GM12878 (cell line): ENCODE data around the gene PLEKHA1. TPM values are rescaled to one million over a fixed set of nuclear protein-coding genes. Genes with fewer than 3 reads are reported as not detected.

Experiments used
- ATAC-seq: fragments of 200-7000 bp; cut with Tn5 transposase; 3 replicates; pipeline ENCODE4 v1.9.1; 2020; ENCODE audit warnings: mild to moderate bottlenecking, moderate library complexity
- BruUV-seq: library from RNA; stranded (reverse); fragments of 400-500 nt; replicated peaks from 2 replicates; lab custom pipeline; 2021; lab: Mats Ljungman, UMichigan
- CTCF ChIA-PET: fragments of 300-600 bp; sonication (Branson Sonifier 250); formaldehyde crosslinking; extraction: SDS; loops from one replicate; lab custom pipeline; 2021; ENCODE audit warnings: inconsistent platforms; lab: Yijun Ruan, JAX
- POLR2A ChIA-PET: fragments of 350-600 bp; formaldehyde crosslinking; extraction: SDS; loops from one replicate; lab custom pipeline; 2021; ENCODE audit warnings: inconsistent platforms; lab: Charles Lee
- RAD21 ChIA-PET: fragments of 300-600 bp; sonication (Branson Sonifier 250); formaldehyde crosslinking; loops from one replicate; lab custom pipeline; 2023; ENCODE audit warnings: antibody characterized with exemption; ENCODE audit not compliant: unreplicated experiment; lab: Charles Lee
- SMC1A ChIA-PET: fragments of 300-600 bp; sonication (Branson Sonifier 250); formaldehyde crosslinking; loops from one replicate; lab custom pipeline; 2023; ENCODE audit not compliant: unreplicated experiment, uncharacterized antibody; lab: Charles Lee
- DNase-seq: peaks from one replicate; pipeline ENCODE4 v3.0.0-alpha.2; 2011; ENCODE audit warnings: low read depth, low spot score
- FAIRE-seq: peaks from 3 replicates; lab custom pipeline; 2011; peaks lifted over from hg19 to GRCh38; lab: Jason Lieb, UNC
- H2AFZ ChIP-seq: 2 replicates; pipeline ENCODE4 v1.6.0; 2011; ENCODE audit warnings: low read depth, low read length, control low read depth; ENCODE audit not compliant: control insufficient read depth
- H3K27ac ChIP-seq: 2 replicates; pipeline ENCODE4 v1.5.1; 2011; ENCODE audit warnings: control low read depth; ENCODE audit not compliant: control insufficient read depth, insufficient read depth
- H3K27me3 ChIP-seq, 2 experiments: replicated peaks in 1 of 2; 2 replicates each; pipeline versions ENCODE4 v1.6.0 to v1.6.1; 2011; ENCODE audit warnings: low read length in 1 of 2; ENCODE audit not compliant: control insufficient read depth in 2 of 2, insufficient read depth in 2 of 2
- H3K36me3 ChIP-seq, 2 experiments: 2 replicates each; pipeline ENCODE4 v1.5.1; 2011; ENCODE audit warnings: low read length in 1 of 2; ENCODE audit not compliant: control insufficient read depth in 2 of 2, insufficient read depth in 2 of 2
- H3K4me1 ChIP-seq: 2 replicates; pipeline ENCODE4 v1.6.1; 2011; ENCODE audit warnings: mild to moderate bottlenecking, low read length, moderate library complexity, mixed read lengths; ENCODE audit not compliant: control insufficient read depth, insufficient read depth
- H3K4me2 ChIP-seq: 2 replicates; pipeline ENCODE4 v1.6.0; 2011; ENCODE audit warnings: control low read depth; ENCODE audit not compliant: control insufficient read depth, insufficient read depth
- H3K4me3 ChIP-seq: fragments of 200-600 bp; sonication (generic); 2 replicates; pipeline ENCODE4 v1.5.1; 2016
- H3K79me2 ChIP-seq: 2 replicates; pipeline ENCODE4 v1.6.0; 2011; ENCODE audit warnings: low read length; ENCODE audit not compliant: control insufficient read depth, insufficient read depth
- H3K9ac ChIP-seq: 2 replicates; pipeline ENCODE4 v1.8.0; 2011; ENCODE audit warnings: low read length, control low read depth, mixed read lengths; ENCODE audit not compliant: control insufficient read depth, insufficient read depth
- H3K9me3 ChIP-seq: replicated peaks from 3 replicates; pipeline ENCODE4 v1.5.1; 2011; ENCODE audit warnings: mild to moderate bottlenecking, low read length; ENCODE audit not compliant: control insufficient read depth, insufficient read depth
- H4K20me1 ChIP-seq: 2 replicates; pipeline ENCODE4 v1.6.0; 2011; ENCODE audit not compliant: control insufficient read depth, insufficient read depth
- ATF7 ChIP-seq: fragments of 450-650 bp; IDR thresholded peaks from 2 replicates; pipeline ENCODE4 v1.6.1; 2016; ENCODE audit warnings: low read depth, mild to moderate bottlenecking
- BCL3 ChIP-seq: IDR thresholded peaks from 2 replicates; pipeline ENCODE4 v1.6.1; 2011; ENCODE audit warnings: borderline replicate concordance, low read depth, mild to moderate bottlenecking, moderate library complexity, low read length; ENCODE audit not compliant: insufficient read depth, poor library complexity, severe bottlenecking
- HDAC2 ChIP-seq: fragments of 200-600 bp; sonication (generic); IDR thresholded peaks from 2 replicates; pipeline ENCODE4 v1.6.1; 2017
- MYC ChIP-seq: IDR thresholded peaks from 2 replicates; pipeline ENCODE4 v1.6.1; 2011; ENCODE audit warnings: mild to moderate bottlenecking, low read length, moderate library complexity, inconsistent platforms; ENCODE audit not compliant: insufficient read depth, insufficient replicate concordance, insufficient read length, severe bottlenecking
- NFIC ChIP-seq: IDR thresholded peaks from 2 replicates; pipeline ENCODE4 v1.6.1; 2012; ENCODE audit warnings: low read depth, mild to moderate bottlenecking, inconsistent platforms, low read length, moderate library complexity
- NR2C1 ChIP-seq: fragments of 450-650 bp; IDR thresholded peaks from 2 replicates; pipeline ENCODE4 v1.6.1; 2017; ENCODE audit warnings: antibody characterized with exemption, mild to moderate bottlenecking, moderate library complexity
- RAD21 ChIP-seq: IDR thresholded peaks from 2 replicates; pipeline ENCODE4 v1.6.1; 2011; ENCODE audit warnings: mild to moderate bottlenecking, low read depth, low read length, moderate library complexity; ENCODE audit not compliant: insufficient read depth
- SIX5 ChIP-seq: IDR thresholded peaks from 2 replicates; pipeline ENCODE4 v1.6.1; 2011; ENCODE audit warnings: mild to moderate bottlenecking, low read depth, low read length, moderate library complexity; ENCODE audit not compliant: severe bottlenecking
- SPI1 ChIP-seq: IDR thresholded peaks from 2 replicates; pipeline ENCODE4 v1.6.1; 2011; ENCODE audit warnings: low read depth, mild to moderate bottlenecking, low read length, moderate library complexity, borderline replicate concordance; ENCODE audit not compliant: insufficient read depth
- TCF7 ChIP-seq: IDR thresholded peaks from 2 replicates; pipeline ENCODE4 v1.6.1; 2014; ENCODE audit warnings: antibody characterized with exemption, borderline replicate concordance
- USF1 ChIP-seq: IDR thresholded peaks from 2 replicates; pipeline ENCODE4 v1.6.1; 2011; ENCODE audit warnings: borderline replicate concordance, low read depth, mild to moderate bottlenecking, moderate library complexity, mixed read lengths, low read length; ENCODE audit not compliant: insufficient read depth; ENCODE audit errors: extremely low read length
- ZNF207 ChIP-seq: fragments of 450-650 bp; IDR thresholded peaks from 2 replicates; pipeline ENCODE4 v1.6.1; 2014; ENCODE audit warnings: antibody characterized with exemption, mild to moderate bottlenecking, borderline replicate concordance
- ZNF274 ChIP-seq: IDR thresholded peaks from one replicate; pipeline ENCODE4 v1.8.0; 2011; ENCODE audit not compliant: insufficient read length, insufficient read depth
- ZNF384 ChIP-seq: IDR thresholded peaks from 2 replicates; pipeline ENCODE4 v1.6.1; 2012; ENCODE audit warnings: low read depth, mild to moderate bottlenecking, low read length, improper control_type of control experiment, borderline replicate concordance
- WGBS: methylation state at CpG from one replicate; pipeline ENCODE4 v1.1.6; 2016; ENCODE audit warnings: low lambda C conversion rate; ENCODE audit not compliant: insufficient replicate concordance, insufficient coverage; ENCODE audit errors: missing lambda C conversion rate; 5-methylcytosine and 5-hydroxymethylcytosine counted together
- in situ Hi-C: fragments of 300-500 bp; cut with MboI; formaldehyde crosslinking; loops from 9 replicates; pipeline ENCODE4 v1.14.3; 2018; ENCODE audit warnings: mixed read lengths
- intact Hi-C: fragments of 100-400 bp; cut with micrococcal nuclease; formaldehyde crosslinking; loops from one replicate; pipeline ENCODE4 v1.14.2; 2022; ENCODE audit not compliant: unreplicated experiment
- polyA plus RNA-seq, 11 experiments: library from polyadenylated mRNA; depleted of rRNA in 4 of 11; unstranded in 6 of 11; stranded (reverse) in 5 of 11; fragments of >200 nt; fragmentation: Nextera tagmentation in 4 of 11; fragmentation: Illumina TruSeq in 1 of 11; extraction: Ambion mirVana in 4 of 11; extraction: Trizol in 1 of 11; gene quantifications; 1 replicate in 1 of 11; 2 replicates in 10 of 11; pipeline versions ENCODE4 v1.2.1 to v1.2.3, GENCODE V29; 2011 to 2016; ENCODE audit warnings: inconsistent platforms in 2 of 11, missing spikeins in 2 of 11, low read depth in 1 of 11
- total RNA-seq, 4 experiments: library from RNA; depleted of rRNA in 3 of 4; stranded (reverse); fragments of >200 nt in 3 of 4; fragmentation: Illumina TruSeq in 1 of 4; extraction: Trizol in 1 of 4; gene quantifications; 2 replicates each; pipeline versions ENCODE4 v1.2.1 to v1.2.3, GENCODE V29; 2013 to 2021

Gene PLEKHA1
- total and polyA plus RNA-seq, 10 of the 15 experiments (the other 5 are each of a cell fraction or from before 2014, with no cell fraction given), result 0.15 to 6.0 (median 0.32) TPM

DNA sequence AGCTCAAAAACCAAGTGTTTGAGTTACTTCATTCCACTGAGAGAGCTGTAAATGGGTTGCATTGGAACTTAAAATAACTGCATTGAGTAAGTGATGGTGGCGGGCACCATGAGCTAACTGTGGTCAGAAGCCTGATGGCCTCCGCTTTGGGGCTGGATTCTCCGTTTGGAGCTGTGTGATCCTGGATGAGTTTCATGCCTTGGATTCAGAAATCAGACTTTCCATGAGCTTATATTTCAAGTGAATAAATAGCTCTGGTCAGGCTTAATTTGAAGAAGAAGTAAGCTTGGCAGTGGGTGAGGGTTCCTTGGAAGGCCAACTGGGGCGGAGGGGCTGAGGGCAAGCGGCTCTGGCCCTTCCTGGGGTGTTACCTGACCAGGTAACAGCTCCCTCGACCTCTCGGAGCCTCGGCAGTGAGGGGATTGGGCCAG is 92.5 kb downstream of the PLEKHA1 start:
- ATAC-seq, result no peak
- intact Hi-C loops, result no loop called here
- in situ Hi-C loops, result no loop called here

More for the DNA sequence above, 92.5 kb downstream of the PLEKHA1 start:
- BruUV-seq, result no TSS peak
- TF ChIP-seq ATF7 (no peak), SIX5 (no peak), ZNF384 (no peak), HDAC2 (no peak), RAD21 (no peak), MYC (no peak), TCF7 (no peak), NR2C1 (no peak), ZNF274 (no peak), USF1 (no peak), SPI1 (no peak), ZNF207 (no peak), NFIC (no peak), BCL3 (no peak)
- DNase-seq (no peak), FAIRE-seq (no peak)
- Histone ChIP-seq H2AFZ (no peak overlapping the region), H4K20me1 (no peaks in the 10 kb centered on the region), H3K9ac (no peak overlapping the region), H3K27ac (no peak overlapping the region), H3K79me2 (no peaks in the 10 kb centered on the region), H3K36me3 (no peaks in the 10 kb centered on the region), H3K27me3 (peaks cover 3 to 6% of the 10 kb centered on the region in 2 experiments; a peak in 3 of 4 replicates), H3K9me3 (no peaks in the 10 kb centered on the region), H3K4me2 (no peak overlapping the region), H3K4me1 (no peaks in the 10 kb centered on the region), H3K4me3 (no peak overlapping the region)
- ChIA-PET CTCF (interaction anchor here (0.8 to 1.3 kb wide), 2 partner anchors 12 to 32 kb away, joined by 3 read pairs; partner anchors contain the start of gene ARMS2), SMC1A (interaction anchor here (1.5 kb wide), 1 partner anchor 99 kb away, joined by 3 read pairs; no protein-coding TSS in a partner anchor), RAD21 (interaction anchor here (0.5 kb wide), 1 partner anchor 49 kb away, joined by 3 read pairs; no protein-coding TSS in a partner anchor), POLR2A (no interaction called here)
- WGBS, result 2% methylated on average over 8 of the region's 8 CpGs
